ENCODE measurements around the gene APH1B.

The APH1B gene

DNA sequence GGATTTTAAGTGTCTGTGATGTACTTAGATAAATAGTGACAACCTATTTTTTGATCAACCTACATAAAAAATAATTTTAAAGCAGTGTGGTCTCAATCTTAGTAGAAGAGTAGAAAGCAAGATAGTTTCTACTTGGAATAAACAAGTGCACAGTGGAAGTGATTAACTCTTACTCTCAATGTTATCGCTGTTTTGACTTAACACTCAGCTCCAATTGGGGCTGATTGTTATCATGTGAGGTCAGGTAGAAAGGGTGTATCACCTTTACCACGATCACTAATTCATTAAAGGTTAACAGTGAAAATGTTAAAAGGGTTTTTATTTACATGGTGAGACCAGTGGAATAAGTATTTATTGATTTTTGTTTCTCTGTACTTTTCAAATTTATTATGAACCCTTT lies 22.4 kb upstream of the APH1B start:
- DNase-seq, result no peak

- DNase-seq, result no peak
Measured at GRCh38 chr15:63255489-63255990, 21.9 kb upstream of the APH1B start.

GRCh38 chr15:63256433-63257274 lies 20.8 kb upstream of the APH1B start:
- no peak for DNase-seq

DNA sequence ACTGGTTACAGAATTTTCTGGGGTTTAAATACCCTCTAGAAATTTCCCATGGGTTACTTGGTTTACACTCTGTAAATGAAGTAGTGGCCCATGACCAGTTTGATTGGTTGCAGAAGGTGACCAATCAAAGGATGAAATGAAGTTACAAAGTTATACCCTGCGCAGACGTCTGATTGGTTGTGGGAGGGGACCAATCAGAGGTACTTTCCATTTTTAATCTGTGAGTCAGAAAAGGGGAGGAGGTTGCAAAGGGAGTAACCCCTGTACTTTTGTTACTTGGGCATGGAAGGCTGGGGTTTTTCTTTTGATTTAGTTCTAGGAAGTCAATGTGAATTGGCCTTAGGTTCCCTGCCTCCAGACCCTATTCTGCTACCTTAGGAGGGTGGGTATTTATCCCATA lies 18.7 kb upstream of the APH1B start:
- DNase-seq, result no peak

DNA sequence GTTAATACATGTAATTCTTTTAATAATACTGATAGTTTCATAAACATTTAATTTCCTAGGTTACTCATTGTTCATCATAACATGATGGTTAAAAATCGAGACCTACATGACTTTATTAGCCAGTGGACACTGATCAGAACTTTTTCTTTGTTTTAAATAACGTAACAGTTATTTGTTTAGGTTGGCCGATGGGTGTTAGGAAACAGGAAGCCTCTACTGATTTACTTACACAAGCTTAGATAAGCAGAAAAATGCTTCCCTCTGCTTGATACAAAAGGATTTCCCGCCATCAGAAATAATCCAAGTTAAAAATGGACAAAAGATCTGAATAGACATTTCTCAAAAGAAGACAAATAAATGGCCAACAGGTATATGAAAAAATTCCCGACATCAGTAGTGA lies 16.6 kb upstream of the APH1B start:
- no peak for DNase-seq

DNA sequence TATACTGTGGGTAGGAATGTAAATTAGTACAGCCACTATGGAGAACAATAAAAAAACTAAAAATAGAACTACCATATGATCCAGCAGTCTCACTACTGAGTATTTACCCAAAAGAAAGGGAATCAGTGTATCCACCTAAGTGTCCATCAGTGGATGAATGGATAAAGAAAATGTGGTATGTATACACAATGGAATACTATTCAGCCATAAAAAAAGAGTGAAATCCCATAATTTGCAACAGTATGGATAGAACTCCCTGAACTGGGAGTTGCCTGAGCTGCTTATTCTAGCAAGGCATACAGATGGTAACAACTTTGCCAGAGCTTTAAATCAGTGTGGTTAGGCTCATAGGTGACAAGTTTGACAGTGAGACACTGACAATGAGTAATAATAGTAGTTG lies 16.1 kb upstream of the APH1B start:
- DNase-seq, result no peak

- DNase-seq, result no peak
Measured at GRCh38 chr15:63263519-63263918, 13.9 kb upstream of the APH1B start.

- DNase-seq, result no peak
Measured at GRCh38 chr15:63264688-63265293, 12.6 kb upstream of the APH1B start.

DNA sequence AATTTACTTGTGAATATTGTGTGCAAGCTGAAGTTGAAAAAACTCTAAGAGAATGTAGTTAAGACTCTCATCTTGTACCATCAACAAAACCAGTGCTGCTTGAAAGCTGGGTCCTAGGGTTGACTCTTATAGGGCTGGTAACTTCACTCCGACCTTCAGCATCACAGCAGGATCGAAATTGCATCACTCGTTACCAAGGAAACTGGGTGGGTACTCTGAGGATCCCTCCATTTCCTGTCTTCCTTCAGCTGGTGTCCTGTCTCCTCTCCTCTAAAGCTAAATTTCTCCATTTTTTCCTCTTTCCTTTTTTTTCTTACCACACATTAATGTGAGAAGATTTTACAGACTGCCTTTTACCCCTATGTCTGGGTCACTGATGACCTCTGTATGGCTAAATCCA lies 3.0 kb upstream of the APH1B start:
- peak; percentile 19 for DNase-seq

DNA sequence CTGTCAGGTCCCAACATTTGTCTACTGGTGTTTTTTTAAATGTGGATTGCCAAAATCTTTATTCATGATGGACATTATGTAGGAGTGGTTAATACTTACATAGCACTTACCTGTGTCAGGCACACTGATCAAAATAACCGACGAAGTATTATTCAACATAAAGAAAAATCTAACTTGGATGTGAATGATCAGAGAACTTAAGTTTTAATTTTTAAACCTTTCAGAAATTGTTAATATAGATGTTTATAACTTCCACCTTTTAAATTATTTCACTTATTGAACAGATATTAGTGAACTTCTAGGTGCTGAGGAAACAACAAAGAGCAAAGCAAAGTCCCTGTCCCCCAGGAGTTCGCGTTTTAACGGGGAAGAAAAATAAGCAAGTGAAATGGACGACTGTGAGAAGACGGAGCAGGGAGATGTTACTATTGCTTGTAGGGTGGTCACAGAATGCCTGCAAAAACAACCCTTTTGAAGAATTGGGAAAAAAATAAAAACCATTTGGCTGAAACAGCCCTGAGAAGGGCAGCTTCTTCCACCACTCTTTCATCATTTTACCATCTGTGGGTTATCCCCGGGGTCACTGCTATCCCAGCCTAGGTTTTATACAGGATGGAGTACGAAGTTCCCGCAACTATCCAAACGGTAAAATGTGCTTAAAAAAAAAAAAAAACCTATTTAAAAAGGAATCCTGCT lies 915 bp upstream of the APH1B start:
- no peak for DNase-seq

DNA sequence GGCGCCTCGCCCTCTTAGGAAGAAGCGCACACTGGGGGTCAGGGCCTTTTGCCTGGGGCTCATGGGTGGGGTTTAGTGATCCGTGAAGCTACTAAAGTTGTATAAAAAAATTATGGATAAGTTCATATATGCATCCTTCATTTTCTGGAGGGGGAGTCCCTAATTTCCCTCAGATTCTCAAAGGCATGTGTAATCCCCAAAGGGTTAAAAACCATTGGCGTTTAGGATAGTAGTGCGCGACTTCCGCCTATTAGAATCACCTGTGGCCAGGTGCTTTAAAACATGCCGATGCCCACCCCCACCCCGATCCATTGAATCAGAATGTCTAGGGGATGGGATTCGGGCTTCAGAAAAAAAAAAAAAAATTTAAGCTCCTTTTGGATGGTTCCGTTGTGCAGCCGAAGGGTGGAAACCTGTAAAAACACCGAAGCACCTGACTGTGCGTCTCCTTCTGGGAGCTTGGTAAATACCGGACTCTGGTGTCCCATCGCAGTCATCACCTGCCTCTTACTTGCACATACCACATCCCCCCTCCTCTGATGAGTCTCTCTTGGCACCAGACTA lies 570 bp downstream of the APH1B start:
- DNase-seq, result peak; percentile 4

DNA sequence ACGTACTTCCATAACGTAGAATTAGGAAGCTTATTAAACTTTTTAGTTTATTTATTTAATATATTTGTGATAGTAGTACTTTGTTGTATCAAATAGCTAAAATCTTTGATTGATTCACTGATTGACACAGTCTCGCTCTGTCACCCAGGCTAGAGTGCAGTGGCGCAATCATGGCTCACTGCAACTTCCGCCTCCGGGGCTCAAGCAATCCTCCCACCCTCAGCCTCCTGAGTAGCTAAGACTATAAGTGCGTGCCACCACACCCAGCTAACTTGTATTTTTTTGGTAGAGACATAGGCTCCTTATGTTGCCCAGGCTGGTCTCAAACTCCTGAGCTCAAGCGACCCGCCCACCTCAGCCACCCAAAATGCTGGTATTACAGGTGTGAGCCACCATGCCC lies 5.7 kb downstream of the APH1B start:
- peak; percentile 3 for DNase-seq

GRCh38 chr15:63284335-63284734 lies 6.9 kb downstream of the APH1B start:
- no peak for DNase-seq

- DNase-seq, result no peak
Measured at GRCh38 chr15:63287109-63287508, 9.7 kb downstream of the APH1B start.

DNA sequence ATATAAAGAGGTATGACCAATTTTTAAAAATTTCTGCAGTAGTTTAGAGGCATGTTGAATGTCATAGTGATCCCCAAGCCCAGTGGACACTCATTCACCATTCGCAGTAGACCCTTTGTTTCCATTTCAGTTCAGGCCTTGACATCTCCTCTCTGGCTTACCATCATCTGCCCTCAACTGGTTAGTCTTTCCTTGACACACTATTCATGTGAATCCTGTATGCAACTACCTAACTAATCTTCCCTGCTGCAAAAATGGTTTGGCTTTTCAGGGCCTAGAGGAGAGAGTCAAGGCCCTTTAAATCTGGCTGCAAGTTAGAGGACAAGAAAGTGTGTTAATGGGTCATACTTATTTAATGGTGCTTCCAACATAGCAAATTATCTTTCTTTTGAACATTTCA lies 10.9 kb downstream of the APH1B start:
- DNase-seq, result no peak

- DNase-seq, result peak; percentile 63
Measured at GRCh38 chr15:63288778-63289378, 11.5 kb downstream of the APH1B start.

GRCh38 chr15:63291507-63291906 lies 14.1 kb downstream of the APH1B start:
- no peak for DNase-seq

- DNase-seq, result no peak
Measured at GRCh38 chr15:63292241-63292640, 14.8 kb downstream of the APH1B start.

DNA sequence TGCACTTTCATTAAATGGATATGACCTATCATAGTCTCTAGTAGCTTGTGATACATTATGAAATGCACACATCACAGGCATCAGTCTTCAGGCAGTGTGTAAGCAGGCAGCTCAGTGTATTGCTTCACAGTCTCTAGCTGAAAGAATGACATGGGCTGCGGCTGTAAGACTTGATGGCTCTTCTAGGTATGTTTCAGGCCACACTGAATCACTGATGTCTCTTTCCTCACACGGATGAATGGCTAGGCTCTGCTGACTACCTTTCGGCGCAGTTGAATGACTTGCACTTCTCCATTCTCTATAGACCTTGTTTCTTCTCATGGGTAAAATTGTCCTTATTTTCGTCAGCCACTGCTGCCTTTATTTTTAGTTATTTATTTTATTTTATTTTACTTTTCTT lies 15.4 kb downstream of the APH1B start:
- no peak for DNase-seq

- no peak for DNase-seq
Measured at GRCh38 chr15:63294359-63294758, 17.0 kb downstream of the APH1B start.

GRCh38 chr15:63295341-63295740 lies 17.9 kb downstream of the APH1B start:
- DNase-seq, result no peak

DNA sequence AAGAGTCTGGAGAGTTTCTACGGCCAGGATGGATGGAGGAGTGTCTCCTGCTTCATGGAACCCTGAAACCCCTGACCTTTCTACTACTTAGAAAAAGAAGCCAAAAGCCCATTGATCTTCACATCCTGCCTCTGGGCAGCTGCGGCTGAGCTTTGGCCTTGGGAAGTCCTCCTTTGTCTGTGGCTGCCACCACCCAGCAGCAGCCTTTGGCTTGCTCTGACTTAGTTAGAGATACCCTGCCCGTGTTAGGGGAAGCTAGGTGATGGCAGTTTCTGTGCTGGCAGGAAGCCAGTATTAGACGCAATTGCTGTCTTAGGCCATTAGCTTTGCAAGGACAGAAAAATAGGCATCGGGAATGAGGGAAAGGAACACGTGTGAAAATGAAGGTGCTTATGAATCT lies 18.8 kb downstream of the APH1B start:
- DNase-seq, result no peak

- no peak for DNase-seq
Measured at GRCh38 chr15:63299943-63300575, 22.7 kb downstream of the APH1B start.

Data from CD4-positive, alpha-beta T cell treated with Interleukin-10 for 1 hour (primary cell).